GM21381 (cell line): ENCODE results near the gene IGHMBP2.

Source experiments
- ATAC-seq: cut with Tn5 transposase; IDR thresholded peaks from one replicate; pipeline ENCODE4 v1.9.1; 2021; ENCODE audit warnings: mild to moderate bottlenecking, moderate library complexity; ENCODE audit not compliant: unreplicated experiment

The IGHMBP2 gene

DNA sequence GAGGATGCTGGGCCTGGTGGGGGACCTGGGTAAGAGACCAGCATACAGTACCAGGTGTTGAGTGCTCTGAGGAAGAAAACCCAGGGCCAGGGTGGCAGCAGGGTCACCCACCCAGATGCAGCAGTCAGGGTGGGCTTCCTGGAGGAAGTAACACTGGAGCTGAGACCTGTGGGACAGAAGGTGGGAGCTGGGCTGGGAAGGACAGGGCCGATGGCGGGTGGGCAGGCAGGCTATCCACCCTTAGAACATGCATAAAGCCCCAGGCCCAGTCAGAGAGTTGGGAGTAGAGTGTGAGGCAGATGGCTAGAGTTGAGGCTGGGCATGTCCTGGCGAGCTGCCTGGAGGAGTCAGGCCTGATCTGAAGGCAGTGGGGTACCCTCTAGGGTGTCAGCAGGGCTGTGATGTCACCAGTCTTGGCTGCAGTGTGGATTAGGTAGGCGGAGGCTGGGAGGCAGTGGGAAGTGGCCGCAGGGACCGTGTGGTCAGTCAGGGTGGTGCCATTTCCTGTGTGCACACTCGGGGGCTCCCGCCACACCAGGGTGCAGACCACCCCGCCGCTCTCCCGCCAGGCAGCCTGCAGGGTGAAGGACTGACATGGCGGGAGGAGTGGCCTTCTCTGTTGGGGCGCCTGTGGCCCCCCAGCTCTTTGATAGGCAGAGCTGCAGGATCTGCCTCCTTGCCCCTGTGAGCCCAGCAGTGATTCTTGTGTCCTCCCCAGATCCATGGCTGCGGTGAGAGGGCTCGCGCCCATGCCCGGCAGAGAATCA, 35.3 kb downstream of the IGHMBP2 start:
- no peak for ATAC-seq

GRCh38 chr11:68939583-68940555, 36.2 kb downstream of the IGHMBP2 start:
- ATAC-seq: no peak

DNA sequence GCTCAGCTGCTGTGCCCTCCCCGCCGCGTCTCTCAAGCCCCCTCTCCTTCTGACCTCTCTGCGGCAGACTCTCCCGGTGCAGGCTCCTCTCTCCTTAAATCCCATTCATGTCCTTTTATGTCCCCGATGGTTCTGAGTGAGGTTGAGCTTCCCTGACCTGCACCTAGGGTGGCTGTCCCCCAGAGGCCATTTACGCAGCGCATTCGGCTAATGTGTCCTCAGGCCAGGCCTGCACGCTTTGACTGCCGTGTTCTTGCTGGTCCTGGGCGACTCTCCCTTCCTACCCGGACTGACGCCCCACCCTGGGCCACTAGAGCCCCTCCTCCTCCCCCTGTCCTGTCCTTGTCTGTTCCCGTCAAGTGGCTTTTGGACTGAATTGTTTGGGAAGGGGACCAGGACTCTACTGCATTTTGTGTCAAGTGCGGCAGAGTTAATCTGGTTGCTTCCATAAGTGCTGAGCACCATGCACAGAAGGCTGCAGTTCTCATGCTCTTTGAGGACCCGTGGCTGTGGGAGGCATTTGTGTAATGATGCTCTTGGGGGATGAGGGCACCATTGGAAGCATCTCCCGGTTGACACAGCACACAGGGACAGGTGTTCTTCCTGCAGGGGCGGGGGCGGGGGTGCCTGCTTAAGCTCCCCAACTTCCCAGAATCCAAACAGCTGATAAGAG, 37.1 kb downstream of the IGHMBP2 start:
- ATAC-seq: no peak

GRCh38 chr11:68941324-68942094, 37.8 kb downstream of the IGHMBP2 start:
- ATAC-seq: no peak

DNA sequence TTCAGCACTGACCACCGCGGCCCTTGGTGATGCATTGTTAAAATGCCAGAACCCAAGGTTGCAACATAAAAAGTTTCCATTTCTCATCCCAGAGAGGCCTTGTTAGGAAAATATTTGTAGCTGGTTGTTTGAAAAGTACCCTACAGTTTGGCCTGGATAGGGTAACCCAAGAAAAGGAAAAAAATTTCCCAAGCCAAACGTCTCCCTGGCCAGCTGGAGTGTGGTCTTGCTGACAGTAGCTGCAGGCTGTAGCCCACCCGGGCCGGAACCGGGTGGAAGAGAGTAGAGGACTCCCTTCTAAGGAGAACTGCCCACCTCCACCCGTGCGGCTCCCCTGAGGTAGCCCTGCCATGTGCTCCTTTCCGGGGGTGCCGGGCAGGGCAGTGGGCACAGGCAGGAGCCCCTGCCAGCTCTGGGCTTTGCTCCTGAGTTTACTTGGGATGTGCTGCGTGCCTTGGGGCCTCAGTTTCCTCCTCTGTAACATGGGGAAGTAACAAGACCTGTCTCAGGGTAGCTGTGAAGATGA, 38.5 kb downstream of the IGHMBP2 start:
- no peak for ATAC-seq

DNA sequence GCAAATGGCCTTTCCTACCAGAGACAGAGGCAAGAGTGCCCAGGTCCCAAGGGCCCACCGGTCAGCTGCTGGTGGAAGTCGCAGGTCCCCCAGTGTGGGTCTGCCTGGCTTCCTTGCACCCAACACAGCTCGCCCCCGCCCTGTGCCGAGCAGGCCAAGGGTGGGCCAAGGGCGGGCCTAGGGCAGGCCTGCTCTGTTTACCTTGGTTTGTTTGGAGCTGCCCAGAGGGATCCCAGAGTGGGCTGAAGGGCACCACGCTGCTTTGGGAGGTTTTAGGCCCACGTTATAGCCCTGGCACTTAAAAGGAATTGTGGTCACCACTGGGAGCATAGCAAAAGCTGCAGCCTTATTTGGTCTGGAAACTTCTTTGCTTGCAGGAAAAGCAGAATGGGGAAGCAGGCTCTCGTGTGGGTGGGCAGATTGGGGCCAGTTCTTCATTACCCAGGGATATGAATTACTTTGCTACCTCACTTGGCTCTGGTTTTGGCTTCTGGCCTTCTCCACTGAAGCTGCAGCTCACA, 39.1 kb downstream of the IGHMBP2 start:
- no peak for ATAC-seq

DNA sequence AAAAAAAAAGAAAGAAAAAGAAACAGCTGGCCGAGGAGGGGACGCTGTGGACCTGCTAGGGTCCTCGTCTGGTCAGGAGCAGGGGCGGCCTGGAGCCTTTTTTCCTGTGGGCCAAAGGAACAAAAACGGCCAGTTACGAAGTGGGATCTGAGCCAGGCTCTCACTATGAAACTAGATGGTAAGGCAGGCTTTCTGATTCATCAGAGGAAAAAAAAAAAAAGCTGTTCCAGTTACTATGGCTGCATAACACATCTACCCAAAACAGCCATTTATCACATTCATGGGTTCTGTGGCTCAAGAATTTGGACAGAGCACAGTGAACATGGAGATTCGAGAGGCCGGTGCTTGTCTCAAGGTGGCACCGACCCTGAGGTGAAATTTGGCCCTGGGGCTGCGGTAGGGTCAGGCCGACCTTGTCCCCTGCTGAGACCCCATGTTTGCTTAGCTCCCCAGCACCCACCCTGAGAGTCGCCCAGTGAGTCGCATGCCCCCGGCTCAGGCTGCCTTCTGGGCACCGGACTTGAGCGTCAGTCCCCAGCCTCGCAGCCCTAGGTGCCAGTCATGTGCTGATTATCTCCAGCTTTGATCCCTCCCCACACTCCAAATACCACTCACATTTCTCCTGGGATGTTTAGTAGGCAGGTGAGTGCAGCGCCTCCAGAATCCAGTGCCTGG, 42.9 kb downstream of the IGHMBP2 start:
- ATAC-seq: no peak

- no peak for ATAC-seq
These were observed 43.5 kb downstream of the IGHMBP2 start for GRCh38 chr11:68947151-68947550.

DNA sequence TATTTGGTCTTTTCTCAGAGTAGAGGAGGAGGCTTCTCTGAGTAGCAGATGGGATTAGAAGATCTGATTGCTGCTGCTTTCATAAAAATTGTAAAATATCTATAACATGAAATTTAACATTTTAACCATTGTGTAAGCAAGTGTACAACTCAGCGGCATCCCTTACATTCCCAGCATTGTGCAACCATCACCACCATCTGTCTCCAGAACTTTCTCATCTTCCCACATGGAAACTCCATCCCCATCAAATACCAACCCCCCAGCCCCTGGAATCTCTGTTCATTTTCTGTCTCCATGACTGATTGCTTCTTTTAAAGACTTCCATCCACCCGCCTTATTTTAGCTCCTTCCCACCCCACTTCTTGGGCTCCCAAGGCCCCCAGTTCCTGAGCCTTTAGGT, 44.8 kb downstream of the IGHMBP2 start:
- no peak for ATAC-seq

DNA sequence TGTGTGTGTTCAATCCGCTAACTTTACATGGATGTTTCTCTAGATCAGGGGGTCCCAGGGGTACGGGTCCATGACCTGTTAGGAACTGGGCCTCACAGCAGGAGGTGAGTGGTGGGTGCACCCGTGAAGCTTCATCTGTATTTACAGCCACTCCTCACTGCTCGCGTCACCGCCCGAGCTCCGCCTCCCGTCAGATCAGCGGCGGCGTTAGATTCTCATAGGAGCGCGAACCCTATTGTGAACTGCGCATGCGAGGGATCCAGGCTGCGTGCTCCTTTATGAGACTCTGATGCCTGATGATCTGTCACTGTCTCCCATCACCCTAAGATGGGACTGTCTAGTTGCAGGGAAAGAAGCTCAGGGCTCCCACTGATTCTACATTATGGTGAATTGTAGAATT, 45.2 kb downstream of the IGHMBP2 start:
- ATAC-seq: no peak

DNA sequence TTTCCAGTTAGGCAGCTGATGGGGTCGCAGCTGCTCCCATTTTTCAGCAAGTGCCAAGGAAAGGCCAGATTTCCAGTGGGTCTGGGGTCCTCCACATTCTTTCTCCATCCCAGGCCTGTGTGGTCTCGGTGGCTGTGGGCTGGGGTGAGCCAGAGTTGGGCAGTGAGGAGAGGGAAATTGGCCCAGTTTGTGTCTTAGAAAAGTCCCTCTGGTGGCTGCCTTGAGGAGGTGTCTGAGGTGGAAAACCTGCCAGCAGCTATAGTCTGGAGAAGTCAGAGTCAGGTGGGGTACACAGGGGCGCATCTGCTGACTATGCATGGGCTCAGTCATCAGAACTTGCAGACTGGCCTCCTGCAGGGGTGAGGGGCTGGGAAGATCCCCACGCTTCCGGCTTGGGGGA, 46.6 kb downstream of the IGHMBP2 start:
- no peak for ATAC-seq

DNA sequence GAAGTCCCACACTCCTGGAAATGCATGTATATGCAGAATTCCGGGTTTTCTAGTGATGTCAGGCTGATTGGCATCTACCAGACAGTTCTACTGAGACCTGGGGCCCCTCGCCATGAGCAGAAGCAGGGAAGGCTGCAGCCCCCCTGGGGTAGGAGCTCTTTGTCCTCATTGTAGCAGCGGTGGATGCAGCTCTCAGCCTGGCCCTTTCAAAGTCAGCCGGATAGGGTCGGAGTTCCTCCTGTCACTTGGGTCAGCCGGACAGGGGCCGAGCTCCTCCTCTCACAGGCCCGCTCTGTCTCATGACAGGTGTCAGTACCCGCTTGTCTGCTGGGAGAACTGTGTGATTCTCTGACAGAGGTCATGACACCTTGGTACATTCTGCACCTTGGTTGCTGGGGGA, 47.1 kb downstream of the IGHMBP2 start:
- no peak for ATAC-seq

DNA sequence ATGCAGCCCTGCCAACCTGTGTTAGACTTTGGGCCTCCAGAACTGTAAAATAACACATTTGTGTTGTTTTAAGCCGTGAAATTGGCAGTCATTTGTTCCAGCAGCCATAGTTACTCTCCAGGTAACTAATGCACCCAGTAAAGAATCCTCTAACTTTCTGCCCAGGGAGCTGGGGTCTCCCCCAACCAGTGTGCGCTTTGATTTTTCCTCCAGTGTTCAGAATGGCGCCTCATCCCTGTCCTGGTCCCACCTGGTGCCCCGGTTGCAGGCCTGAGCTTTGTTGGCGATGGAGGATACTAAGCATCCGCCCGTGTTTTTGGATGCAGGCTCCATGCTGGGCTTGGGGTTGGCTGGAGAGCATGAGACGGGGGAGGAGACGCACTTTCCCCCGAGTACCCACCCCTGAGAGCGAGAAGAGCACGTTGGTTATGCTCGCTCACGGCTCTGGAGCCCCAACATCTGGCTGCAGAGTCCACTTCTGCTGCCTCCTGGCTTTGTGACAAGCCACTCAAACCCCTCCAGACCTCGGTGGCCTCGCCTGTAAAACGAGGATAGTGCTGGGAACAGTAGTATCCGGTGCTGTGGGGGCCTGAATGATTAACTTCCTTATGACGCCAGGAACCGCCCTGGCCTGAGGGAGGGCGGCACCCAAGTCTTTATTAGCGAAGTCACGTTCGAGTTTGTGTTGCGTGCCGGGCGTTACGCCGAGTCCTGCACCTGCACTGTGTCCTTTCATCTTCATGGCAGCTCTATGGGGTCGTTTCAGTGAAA, 51.3 kb downstream of the IGHMBP2 start:
- ATAC-seq: no peak

GRCh38 chr11:68955607-68955958, 51.9 kb downstream of the IGHMBP2 start:
- ATAC-seq: no peak

- no peak for ATAC-seq
These were observed 52.5 kb downstream of the IGHMBP2 start for GRCh38 chr11:68956142-68956541.

DNA sequence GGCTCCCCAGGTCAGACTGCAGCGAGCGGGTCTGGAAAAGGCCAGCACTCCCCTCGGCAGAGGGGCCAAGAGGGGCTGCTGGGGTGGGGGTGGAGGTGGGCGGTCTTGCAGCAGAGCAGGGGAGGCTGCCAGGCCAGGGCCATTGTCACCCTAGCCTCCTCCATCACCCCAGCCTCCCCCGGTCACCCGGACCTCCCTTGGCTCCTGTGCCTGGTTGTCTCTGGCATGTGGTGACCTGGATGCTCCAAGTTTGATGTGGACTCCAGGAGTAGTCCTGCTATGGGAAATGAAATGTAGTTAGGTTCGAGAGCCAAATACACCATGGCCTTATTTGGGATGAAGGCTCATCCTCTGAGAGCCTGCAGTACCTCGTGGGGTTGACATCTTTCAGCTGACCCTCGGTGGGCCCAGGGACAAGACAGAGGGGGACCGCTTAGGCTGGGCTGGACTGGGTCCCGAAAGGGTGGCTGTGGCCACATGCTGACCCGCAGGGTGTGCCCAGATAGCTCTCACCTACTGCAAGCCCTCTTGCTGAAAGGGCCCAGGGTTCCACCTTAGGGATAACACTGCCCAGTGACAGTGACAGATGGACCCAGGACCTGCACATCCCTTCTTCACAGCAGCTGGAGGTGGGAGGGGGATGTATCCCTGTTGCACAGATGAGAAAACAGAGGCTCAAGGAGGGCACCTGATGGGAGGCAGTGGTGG, 53.0 kb downstream of the IGHMBP2 start:
- ATAC-seq: no peak

- no peak for ATAC-seq
These were observed 54.5 kb downstream of the IGHMBP2 start for GRCh38 chr11:68958211-68958610.
